GM23338 (cell line): Measurements from ENCODE around the gene RSPO1. TPM values are rescaled to one million over a fixed set of nuclear protein-coding genes. Genes with fewer than 3 reads are reported as not detected.

Source experiments
- ATAC-seq: fragments of 200-7000 bp; cut with Tn5 transposase; 3 replicates; pipeline ENCODE4 v1.9.1; 2020
- DNase-seq: peaks from one replicate; pipeline ENCODE4 v3.0.0-alpha.2; 2015; ENCODE audit warnings: low spot score
- H2AFZ ChIP-seq: fragments of 200-600 bp; sonication (generic); 2 replicates; pipeline ENCODE4 v1.8.0; 2016; ENCODE audit warnings: antibody characterized with exemption, mild to moderate bottlenecking, moderate library complexity
- H3F3A ChIP-seq: fragments of 200-600 bp; sonication (generic); replicated peaks from 2 replicates; pipeline ENCODE4 v1.8.0; 2017; ENCODE audit warnings: antibody characterized with exemption, mixed run types, low read depth
- H3K27ac ChIP-seq: fragments of 200-600 bp; sonication (generic); 2 replicates; pipeline ENCODE4 v1.6.1; 2016; ENCODE audit warnings: low read depth
- H3K27me3 ChIP-seq: fragments of 200-600 bp; sonication (generic); 2 replicates; pipeline ENCODE4 v1.8.0; 2016; ENCODE audit warnings: mild to moderate bottlenecking, mixed run types, moderate library complexity; ENCODE audit not compliant: insufficient read depth
- H3K36me3 ChIP-seq: fragments of 200-600 bp; sonication (generic); 2 replicates; pipeline ENCODE4 v1.8.0; 2016; ENCODE audit warnings: mild to moderate bottlenecking; ENCODE audit not compliant: insufficient read depth
- H3K4me1 ChIP-seq: fragments of 200-600 bp; sonication (generic); 2 replicates; pipeline ENCODE4 v1.8.0; 2016; ENCODE audit warnings: mild to moderate bottlenecking, moderate library complexity; ENCODE audit not compliant: insufficient read depth
- H3K4me2 ChIP-seq: fragments of 200-600 bp; sonication (generic); 2 replicates; pipeline ENCODE4 v1.7.1; 2017; ENCODE audit warnings: mixed run types
- H3K4me3 ChIP-seq: fragments of 200-600 bp; sonication (generic); 2 replicates; pipeline ENCODE4 v1.6.1; 2016; ENCODE audit warnings: mixed run types
- H3K79me2 ChIP-seq: fragments of 200-600 bp; sonication (generic); replicated peaks from 2 replicates; pipeline ENCODE4 v1.8.0; 2017; ENCODE audit warnings: mild to moderate bottlenecking; ENCODE audit not compliant: insufficient read depth
- H3K9me2 ChIP-seq: fragments of 200-600 bp; sonication (generic); 2 replicates; pipeline ENCODE4 v1.8.0; 2017; ENCODE audit not compliant: insufficient read depth
- H4K20me1 ChIP-seq: fragments of 200-600 bp; sonication (generic); replicated peaks from 2 replicates; pipeline ENCODE4 v1.8.0; 2017; ENCODE audit warnings: mild to moderate bottlenecking; ENCODE audit not compliant: insufficient read depth
- H3K27ac Mint-ChIP-seq: 2 replicates; pipeline ENCODE4 v1.8.0; 2020; ENCODE audit warnings: inconsistent platforms, mild to moderate bottlenecking, moderate library complexity, mixed read lengths
- H3K27me3 Mint-ChIP-seq: 3 replicates; pipeline ENCODE4 v1.8.0; 2022; ENCODE audit warnings: low read depth, mild to moderate bottlenecking, moderate library complexity, mixed read lengths, inconsistent platforms; ENCODE audit not compliant: insufficient read depth, poor library complexity
- H3K36me3 Mint-ChIP-seq: 3 replicates; pipeline ENCODE4 v1.8.0; 2021; ENCODE audit warnings: low read depth, mild to moderate bottlenecking, inconsistent platforms, moderate library complexity, mixed read lengths
- H3K4me1 Mint-ChIP-seq: 3 replicates; pipeline ENCODE4 v1.8.0; 2020; ENCODE audit warnings: mild to moderate bottlenecking, inconsistent platforms, mixed read lengths
- H3K4me3 Mint-ChIP-seq: 3 replicates; pipeline ENCODE4 v1.8.0; 2021; ENCODE audit warnings: moderate library complexity, mild to moderate bottlenecking, inconsistent platforms, mixed read lengths
- H3K9me3 Mint-ChIP-seq: 3 replicates; pipeline ENCODE4 v1.8.0; 2020; ENCODE audit warnings: moderate library complexity, mild to moderate bottlenecking, inconsistent platforms, mixed read lengths
- CTCF ChIP-seq, 2 experiments: fragments of 200-600 bp in 1 of 2; sonication (generic) in 1 of 2; conservative IDR thresholded peaks; 2 replicates each; pipeline versions ENCODE4 v1.5.1 to v1.6.1; 2016 to 2017; ENCODE audit warnings: antibody characterized with exemption in 2 of 2, low read depth in 2 of 2, mild to moderate bottlenecking in 2 of 2, moderate library complexity in 1 of 2
- ETS1 ChIP-seq: IDR thresholded peaks from 2 replicates; pipeline ENCODE4 v1.6.1; 2016; ENCODE audit warnings: antibody characterized with exemption
- EZH2 ChIP-seq: fragments of 200-600 bp; sonication (generic); IDR thresholded peaks from one replicate; pipeline ENCODE4 v1.8.0; 2017; ENCODE audit warnings: antibody characterized with exemption, mild to moderate bottlenecking, low read depth; ENCODE audit not compliant: unreplicated experiment
- JUNB ChIP-seq: IDR thresholded peaks from one replicate; pipeline ENCODE4 v1.6.1; 2016; ENCODE audit warnings: antibody characterized with exemption; ENCODE audit not compliant: unreplicated experiment
- NANOG ChIP-seq: IDR thresholded peaks from 2 replicates; pipeline ENCODE4 v1.6.1; 2016; ENCODE audit warnings: antibody characterized with exemption, borderline replicate concordance
- REST ChIP-seq: IDR thresholded peaks from one replicate; pipeline ENCODE4 v1.6.1; 2018; ENCODE audit warnings: antibody characterized with exemption; ENCODE audit not compliant: unreplicated experiment
- STAT1 ChIP-seq: IDR thresholded peaks from one replicate; pipeline ENCODE4 v1.6.1; 2016; ENCODE audit warnings: antibody characterized with exemption; ENCODE audit not compliant: unreplicated experiment
- ZNF331 ChIP-seq: fragments of 250-450 bp; sonication (Bioruptor Pico); IDR thresholded peaks from 2 replicates; pipeline ENCODE4 v1.5.0; 2020; ENCODE audit warnings: low read depth, mild to moderate bottlenecking, moderate library complexity
- polyA plus RNA-seq: library from polyadenylated mRNA; unstranded; fragments of >200 nt; fragmentation: Nextera tagmentation; extraction: Ambion mirVana; gene quantifications from 2 replicates; pipeline ENCODE4 v1.2.1, GENCODE V29; 2016
- total RNA-seq: library from RNA; depleted of rRNA; stranded (reverse); fragments of >200 nt; shearing (Covaris generic); gene quantifications from 2 replicates; pipeline ENCODE4 v1.2.3, GENCODE V29; 2014

Gene RSPO1
- total and polyA plus RNA-seq, 2 experiments from 2014 or later = 0.11 TPM; not detected in 1

GRCh38 chr1:37653906-37654305 is 19.2 kb upstream of the RSPO1 start (continued):
- no peak for TF ChIP-seq JUNB

- H4K20me1 ChIP-seq = no peaks in the 10 kb centered on the region
- no peaks in the 10 kb centered on the region for H3K4me1 ChIP-seq
- H3K4me1 Mint-ChIP-seq = peaks cover 3% of the 10 kb centered on the region; the same call in 2 of the 3 replicates
- H3K27ac Mint-ChIP-seq = no peak overlapping the region
- no peaks in the 10 kb centered on the region for H3K79me2 ChIP-seq
- H3K36me3 Mint-ChIP-seq = no peaks in the 10 kb centered on the region
- H3K27ac ChIP-seq = no peak overlapping the region
- no peaks in the 10 kb centered on the region for H3K27me3 ChIP-seq
- no peaks in the 10 kb centered on the region for H3K36me3 ChIP-seq
- ATAC-seq (no peak), DNase-seq (no peak)
- TF ChIP-seq ETS1 (no peak), STAT1 (no peak), REST (no peak), ZNF331 (no peak), EZH2 (no peak), NANOG (no peak), CTCF (conservative IDR thresholded peaks at IDR 0.05; ENCODE audit: low read depth in 2 of 2) (no peak)
- H3F3A ChIP-seq = no peaks in the 10 kb centered on the region
- no peaks in the 10 kb centered on the region for H3K9me3 Mint-ChIP-seq
- H3K27me3 Mint-ChIP-seq = peaks cover 9% of the 10 kb centered on the region
- no peak overlapping the region for H3K4me2 ChIP-seq
- H3K4me3 Mint-ChIP-seq = no peak overlapping the region
- no peak overlapping the region for H2AFZ ChIP-seq
- no peaks in the 10 kb centered on the region for H3K9me2 ChIP-seq
- H3K4me3 ChIP-seq = no peak overlapping the region
These were observed 18.3 kb upstream of the RSPO1 start for GRCh38 chr1:37652976-37653375.

- ATAC-seq = no peak
- Mint-ChIP-seq H3K9me3 (no peaks in the 10 kb centered on the region), H3K4me3 (no peak overlapping the region), H3K27ac (no peak overlapping the region), H3K27me3 (peaks cover 10% of the 10 kb centered on the region), H3K4me1 (peaks cover 3% of the 10 kb centered on the region; the same call in 2 of the 3 replicates), H3K36me3 (no peaks in the 10 kb centered on the region)
- H3K4me2 ChIP-seq = no peak overlapping the region
- TF ChIP-seq EZH2 (no peak), JUNB (no peak)
- no peaks in the 10 kb centered on the region for H3K4me1 ChIP-seq
- no peaks in the 10 kb centered on the region for H3K36me3 ChIP-seq
- H3F3A ChIP-seq = no peaks in the 10 kb centered on the region
- no peak overlapping the region for H3K27ac ChIP-seq
- H3K79me2 ChIP-seq = no peaks in the 10 kb centered on the region
- no peak for DNase-seq
- no peaks in the 10 kb centered on the region for H3K27me3 ChIP-seq
- H3K4me3 ChIP-seq = no peak overlapping the region
- H4K20me1 ChIP-seq = no peaks in the 10 kb centered on the region
- no peaks in the 10 kb centered on the region for H3K9me2 ChIP-seq
- H2AFZ ChIP-seq = no peak overlapping the region
These were observed 17.1 kb upstream of the RSPO1 start for GRCh38 chr1:37651803-37652202.
